T1000 (cell line): ENCODE results near the gene IER5.
"Not testable (repeated sequence)": the region's sequence is repeated elsewhere in the genome, so short reads cannot be mapped to it uniquely, and the experiment has no call there.

Source experiments
- DNase-seq: peaks from one replicate; lab custom pipeline; 2025; ENCODE audit warnings: mixed read lengths; lab: John Stamatoyannopoulos, UW

Gene IER5

DNA sequence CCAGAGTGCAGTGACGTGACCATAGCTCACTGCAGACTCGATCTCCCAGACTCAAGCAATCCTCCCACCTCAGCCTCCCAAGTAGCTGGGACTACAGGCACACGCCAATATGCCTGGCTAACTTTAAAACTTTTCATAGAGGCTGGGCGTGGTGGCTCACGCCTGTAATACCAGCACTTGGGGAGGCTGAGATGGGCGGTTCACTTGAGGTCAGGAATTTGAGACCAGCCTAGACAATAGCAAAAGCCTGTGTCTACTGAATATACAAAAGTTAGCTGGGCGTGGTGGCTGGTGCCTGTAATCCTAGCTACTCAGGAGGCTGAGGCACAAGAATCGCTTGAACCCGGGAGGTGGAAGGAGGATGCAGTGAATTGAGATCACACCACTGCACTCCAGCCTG, 27.5 kb downstream of the IER5 start:
- not testable (repeated sequence) for DNase-seq

DNA sequence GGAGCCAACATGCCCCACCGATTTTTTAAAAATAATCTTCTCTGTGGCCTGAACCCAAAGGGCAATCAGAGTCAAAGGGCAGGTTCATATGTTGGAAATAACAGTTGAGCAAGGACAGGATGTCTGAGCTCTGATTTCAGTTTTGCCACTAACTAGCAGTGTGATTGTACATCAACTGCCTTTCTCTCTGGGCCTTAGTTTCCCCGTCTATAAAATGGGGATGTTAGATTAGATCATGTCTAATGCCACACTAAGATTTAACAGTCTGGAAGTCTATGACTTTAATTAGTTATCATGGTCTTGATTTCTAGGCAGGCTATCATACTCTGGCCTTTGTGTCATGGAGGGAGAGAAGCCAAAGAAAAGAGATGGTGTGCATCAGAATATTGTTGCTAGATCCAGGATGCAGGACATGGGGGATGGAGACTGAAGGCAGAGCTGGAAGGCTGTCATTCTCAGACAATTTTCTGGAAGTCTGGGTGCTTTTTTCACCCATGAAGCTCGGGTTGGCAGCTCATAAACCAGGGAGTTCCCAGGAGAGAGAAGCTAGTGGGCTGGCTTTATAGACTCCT, 28.4 kb downstream of the IER5 start:
- DNase-seq = no peak

DNA sequence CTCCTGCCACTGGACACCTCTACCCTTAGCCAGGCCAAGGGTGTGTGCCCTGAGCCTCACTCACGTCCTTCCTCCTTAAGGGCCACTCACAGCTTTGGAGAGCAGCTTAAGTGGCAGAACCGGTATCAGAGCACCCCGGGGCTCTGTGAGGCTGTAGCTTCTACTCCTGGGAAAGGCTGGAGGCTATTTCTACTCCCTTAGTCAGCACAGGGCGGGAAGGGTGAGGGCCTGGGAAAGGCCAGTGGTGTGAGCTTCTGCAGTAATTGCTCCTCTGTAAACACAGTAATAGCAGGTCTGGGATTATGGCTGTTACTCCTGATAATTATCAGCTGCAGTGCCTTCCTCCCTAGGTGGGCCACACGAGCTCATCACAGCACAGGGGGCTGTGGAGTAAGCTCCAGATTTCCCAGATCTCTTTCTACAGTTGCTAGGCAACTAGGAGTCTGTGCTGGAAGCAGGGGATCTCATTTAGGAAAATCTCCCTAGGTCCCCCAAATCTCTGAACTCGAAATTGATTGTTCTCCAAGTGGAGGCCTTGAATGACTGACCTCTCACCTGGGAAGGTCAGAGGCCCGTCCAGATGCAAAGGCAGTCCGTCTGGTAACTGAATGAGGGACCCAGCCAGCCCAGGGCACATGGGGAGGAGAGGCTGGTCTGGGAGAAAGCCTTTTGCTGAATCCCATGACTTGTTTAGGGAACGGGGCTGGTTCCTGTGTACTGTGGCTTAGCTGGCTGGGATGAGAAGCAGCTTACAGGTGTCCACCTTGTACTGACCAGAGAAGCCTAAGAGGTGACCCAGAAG, 29.3 kb downstream of the IER5 start:
- DNase-seq = no peak

DNA sequence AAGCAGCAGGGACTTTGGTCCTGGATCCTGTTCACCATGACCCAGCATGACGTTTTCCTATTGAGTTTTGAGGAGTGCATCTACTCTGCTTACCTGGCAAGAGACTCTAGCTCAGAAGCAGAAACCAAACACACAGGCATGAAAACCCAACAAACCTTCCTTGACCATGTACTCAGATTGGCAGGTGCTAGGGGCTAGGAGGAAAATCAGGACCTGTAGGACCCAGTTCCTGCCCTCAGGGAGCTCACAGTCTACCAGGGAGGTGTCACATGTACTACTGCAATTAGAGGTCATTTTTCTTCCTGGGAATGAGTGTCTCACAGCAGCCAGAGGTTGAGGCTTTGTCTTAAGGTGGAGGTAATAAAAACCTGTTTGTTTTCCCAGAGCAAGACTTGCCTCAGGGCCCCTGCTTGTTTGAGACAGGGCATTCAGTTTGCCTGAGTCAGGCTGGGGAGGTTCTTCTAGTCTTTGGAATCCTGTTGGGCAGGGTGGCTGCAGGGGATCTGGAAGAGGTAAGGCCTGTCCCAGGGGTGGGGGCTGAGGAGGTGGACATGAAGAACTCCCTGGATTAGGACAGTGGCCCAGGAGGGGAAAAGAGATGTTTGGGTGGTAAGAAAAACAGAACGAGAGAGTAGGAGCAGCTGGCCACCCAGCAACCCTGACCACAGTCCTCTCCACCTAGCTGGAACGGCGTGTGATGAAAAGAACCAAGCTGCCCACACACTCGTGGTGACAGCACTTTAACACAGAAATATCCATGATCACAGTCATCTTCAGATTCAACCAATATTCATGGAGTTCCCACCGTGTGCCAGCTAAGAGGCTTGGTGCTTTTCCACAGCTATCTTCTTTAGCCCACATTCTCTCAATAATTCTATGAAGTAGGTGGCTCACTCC, 30.8 kb downstream of the IER5 start:
- peak; percentile 67 for DNase-seq

DNA sequence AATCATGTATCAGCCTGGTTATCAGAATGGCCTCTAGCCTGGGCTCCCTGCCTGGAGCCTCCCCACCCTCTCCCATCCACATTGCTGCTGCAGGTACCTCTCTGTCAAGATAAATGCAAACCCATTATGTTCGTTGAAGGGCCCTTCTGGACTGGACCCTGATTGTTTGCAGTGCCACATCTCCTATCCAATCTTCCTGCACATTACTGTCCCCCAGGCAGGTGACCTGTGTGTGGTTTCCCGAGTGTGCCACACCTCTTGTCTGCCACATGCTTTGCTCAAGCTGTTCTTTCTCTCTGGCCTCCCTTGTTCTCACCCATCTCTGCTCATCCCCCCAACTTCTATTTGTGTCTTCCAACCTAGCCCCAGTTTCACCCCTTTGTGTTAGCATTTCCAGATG, 32.4 kb downstream of the IER5 start:
- DNase-seq = no peak

DNA sequence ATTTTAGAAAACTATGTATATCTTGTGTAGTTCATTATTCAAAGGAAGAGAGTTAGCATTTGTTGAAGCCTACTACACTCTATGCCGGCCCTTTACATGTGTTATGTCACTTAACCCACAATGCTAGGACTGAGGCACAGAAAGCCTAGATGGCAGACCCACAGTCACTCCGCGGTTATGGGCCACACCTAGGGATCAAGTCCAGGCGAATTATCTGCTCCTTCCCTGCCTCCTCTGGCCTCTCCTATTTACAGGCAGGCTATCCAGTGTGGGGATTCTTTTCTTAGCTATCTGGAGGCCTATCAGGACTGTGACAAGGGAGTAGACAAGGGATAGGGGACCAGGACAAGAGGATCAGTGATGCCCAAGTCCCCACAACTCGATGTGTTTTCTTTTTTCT, 33.0 kb downstream of the IER5 start:
- DNase-seq = no peak

DNA sequence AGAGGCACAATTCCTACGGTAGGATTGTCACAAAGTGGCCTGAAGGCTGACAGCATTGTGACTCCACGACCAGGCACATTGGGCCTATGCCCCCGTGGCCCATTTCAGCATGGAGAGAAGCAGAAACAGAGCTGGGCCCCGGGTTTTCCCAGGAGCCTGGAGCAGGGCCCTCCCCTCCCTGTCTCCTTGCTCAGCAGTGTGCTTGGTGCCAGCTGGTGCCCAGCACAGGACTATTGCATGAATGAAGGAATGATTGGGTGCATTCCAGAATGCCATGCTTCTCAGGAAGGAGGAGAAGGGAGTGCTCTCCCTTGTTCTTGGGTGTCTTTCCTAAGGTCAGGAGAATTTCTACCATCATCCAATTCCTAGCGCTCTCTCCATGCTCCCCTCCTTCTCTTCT, 33.7 kb downstream of the IER5 start:
- no peak for DNase-seq

DNA sequence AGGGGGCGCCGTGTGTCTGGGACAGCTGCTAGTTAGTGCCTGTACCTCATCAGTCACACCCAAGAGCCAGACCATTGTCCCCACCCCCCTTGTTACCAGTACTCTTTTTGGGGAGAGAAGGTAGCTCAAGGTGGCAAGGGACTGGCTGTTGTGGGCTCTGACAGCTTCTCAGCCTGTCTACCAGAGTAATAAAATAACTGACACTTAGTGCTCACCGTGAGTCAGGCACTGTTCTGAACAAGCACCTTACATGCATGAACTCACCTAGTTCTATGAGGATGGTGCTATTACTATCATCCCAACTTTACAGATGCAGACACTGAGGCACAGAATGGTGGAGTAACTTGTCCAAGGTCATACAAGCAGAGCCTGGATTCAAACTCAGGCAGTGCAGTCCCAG, 34.7 kb downstream of the IER5 start:
- no peak for DNase-seq

DNA sequence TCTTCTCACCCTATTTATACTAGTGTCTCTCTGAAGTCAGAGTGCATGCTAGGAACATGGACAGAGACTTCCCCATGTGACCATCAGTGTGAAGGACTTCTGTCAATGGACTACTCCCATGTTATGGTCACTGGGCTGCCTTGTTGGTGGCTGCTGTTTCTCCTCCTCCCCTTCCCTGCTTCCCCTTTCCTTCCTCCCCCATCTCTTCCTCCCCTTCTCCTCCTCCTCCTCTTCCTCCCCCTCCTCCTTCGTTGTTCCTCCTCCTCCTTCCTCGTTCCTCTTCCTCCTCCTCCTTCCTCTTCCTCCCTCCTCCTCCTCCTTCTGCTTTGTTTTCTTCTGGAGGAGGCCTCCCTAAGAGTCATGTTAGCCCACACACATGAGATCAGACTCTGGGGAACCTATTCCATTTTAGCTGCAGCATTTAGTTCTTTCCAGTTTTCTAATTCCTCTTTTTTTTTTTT, 35.8 kb downstream of the IER5 start:
- DNase-seq = no peak

DNA sequence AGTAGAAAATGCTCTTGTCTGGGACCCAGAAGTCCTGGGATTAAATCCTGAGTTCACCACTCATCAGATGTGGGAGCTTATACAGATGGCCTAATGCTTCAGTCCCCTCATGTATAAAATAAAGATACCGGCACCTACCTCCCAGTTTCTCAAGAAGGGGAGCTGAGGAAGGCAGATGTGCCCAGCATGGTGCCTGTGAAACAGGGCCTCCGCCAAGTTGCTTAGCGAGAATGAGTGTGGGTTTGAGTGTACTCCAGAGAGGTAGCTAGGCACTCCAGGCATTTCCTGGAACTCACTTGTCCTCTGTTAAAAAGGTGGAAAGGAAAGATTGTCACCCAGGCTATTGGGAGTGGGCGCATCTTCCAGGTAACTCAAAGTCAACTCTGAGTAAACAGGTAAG, 37.8 kb downstream of the IER5 start:
- DNase-seq = no peak

DNA sequence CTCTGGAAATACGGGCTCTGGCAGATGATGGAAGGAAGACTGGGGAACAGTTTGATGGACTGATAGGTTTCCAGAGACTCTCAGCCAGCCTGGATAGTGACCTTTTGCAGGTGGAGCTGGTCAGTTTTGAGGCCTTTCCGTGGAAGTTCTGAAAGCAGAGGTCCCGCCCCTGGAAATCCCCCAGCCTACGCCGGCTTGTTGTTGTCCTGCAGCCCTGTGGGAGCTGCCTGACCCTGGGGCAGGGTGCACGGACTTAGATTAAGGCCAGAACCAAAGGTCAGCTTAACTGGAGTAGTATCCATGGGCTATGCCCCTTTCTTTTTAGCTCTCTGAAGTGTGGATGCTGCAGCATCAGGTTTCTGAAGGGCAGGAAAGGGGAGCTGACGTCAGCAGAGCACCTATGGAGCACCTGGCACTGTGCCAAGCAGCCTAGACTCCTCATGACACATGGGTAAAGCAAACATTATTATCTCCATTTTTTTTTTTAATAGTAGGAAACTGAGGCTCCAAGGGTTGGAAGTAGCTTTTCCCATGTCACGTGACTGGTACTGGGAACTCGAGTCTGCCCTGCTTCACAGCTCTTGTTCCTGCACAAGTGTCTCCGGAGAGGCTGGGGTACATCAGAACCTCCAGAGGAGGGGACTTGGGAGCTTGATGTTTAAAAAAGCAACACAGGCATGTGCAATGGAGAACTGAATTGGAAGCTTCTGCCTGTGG, 38.5 kb downstream of the IER5 start:
- DNase-seq = no peak

DNA sequence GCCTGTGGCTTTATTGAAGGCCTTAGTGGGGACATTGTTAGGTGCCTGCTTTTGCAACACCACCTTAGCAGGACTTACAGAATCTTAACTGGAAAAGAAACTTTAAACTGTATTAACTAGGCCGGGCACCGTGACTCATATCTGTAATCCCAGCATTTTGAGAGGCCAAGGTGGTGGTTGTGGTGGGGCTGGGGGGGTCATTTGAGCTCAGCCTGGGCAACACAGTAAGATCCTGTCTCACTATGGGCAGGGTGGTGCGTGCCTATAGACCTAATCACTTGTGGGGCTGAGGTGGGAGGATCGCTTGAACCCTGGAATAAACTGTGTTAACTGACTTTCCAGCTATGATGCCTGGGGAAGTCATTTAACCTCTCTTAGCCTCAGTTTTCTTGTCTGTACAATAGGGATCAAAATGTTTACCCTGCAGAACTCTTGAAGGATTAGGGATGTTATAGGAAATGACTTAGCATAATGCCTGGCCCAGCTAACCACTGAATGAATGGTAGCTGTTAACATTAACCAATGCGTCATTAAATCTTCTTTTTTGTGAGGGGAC, 39.5 kb downstream of the IER5 start:
- DNase-seq = no peak

DNA sequence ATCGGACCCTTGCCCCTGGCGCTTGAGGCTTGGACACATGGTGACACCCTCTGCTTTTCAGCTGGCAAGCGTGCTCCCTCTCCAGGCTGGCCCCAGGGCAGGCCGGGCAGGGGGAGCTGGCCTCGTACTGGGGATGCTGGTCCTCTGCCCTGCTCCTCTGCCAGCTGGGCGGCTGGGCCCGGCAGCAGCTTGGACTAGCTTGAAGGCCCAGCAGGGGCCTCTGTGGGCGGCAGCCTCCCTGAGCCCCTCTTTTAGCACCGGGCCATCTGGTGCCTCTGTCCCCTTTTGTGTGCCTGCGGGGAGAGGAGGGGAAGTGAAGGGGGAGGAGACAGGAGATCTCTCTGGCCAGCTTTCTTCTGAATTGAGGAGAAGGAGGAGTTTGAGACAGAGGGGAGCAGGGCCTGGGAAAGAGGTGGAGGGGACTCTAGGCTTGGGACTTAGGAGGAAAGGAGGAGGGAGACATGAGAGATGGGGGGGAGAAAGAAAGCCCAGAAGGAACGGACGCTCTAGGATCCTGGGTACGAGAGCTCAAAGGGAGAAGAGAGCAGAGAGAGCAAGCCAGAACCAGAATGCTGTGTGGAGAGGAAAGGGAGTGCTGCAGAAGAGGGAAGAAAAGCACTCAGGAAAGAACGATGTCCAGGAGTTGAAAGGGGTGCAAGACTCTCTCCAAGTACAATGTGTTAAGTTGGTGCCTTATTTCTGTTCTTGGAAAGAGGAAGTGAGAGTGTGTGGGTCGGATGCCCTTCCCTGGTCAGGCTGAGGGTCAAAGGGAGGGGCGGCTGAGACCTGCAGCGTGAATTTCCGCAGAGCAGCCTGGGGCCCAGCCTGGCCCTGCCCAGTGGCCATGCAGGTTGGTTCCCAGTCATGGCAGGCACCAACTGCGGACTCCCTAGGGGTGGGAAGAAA, 40.3 kb downstream of the IER5 start:
- no peak for DNase-seq

DNA sequence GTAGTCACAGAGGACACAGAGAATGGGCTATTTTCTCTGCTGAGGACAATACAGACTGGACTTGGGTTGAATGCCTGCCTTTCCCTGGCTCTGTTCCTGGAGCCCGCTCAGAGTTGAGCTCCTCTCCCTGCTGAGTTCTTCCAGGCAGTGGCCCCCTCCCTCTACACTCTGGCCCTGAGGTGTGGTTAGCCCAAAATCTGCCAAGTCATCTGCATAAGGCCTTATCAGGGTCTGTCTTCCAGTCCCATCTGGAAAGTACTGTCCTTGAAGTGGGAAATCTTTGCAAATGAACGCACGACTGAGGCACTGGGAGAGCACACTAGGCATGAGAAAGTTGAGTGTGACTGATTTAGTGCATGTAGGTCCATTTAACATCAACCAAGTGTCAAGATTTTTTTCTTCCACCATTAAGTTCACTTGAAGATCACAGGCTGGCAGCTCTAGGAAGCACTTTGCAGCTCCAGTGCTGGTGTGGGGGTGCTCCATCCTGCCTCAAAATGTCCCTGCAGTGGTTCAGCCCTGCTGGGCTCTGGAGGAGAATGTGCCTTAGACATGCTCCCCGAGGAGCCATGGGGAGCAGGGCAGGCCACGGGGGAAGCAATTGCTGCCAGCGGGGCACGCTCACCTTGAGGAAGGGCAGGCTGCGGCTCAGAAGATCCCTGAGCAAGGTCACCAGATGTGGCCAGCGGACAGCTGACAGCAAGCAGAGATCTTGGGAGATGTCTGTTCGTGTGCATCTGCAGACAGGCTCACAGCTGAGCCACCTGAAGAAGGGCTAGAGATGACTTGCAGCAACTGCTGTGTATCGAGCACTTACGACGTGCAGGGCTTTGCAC, 41.5 kb downstream of the IER5 start:
- DNase-seq = no peak

DNA sequence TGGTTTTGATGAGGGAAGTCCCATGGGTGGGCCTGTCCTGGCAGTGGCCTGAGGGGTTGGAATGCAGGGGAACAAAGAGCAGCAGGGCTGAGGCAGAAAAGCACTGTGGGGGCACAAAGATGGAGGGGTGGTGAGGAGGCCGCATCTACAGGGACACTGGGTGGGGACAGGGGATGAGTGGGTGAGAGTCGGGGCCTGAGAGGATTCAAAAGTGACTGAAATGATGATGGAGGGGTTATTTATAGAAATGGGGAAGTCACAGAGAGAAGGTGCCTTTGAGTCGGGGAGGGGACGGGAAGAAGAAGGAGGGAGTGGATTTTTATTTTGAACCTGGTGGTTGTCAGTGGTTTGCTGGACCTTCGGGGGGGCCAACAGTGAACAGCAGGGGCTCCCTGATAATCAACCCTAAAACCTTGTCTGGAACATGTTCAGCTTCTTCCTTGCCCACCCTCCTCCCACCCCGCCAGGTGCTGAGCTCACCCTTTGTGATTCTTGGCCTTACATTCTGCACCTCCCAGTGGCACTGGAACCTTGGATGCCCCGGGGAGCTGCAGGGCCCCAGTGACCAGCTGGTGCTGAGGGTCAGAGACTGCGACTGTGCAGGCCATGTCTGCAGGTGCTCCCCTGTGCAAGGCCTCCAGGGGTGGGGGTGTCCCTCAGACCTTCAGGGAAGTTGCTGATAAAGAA, 42.9 kb downstream of the IER5 start:
- no peak for DNase-seq

DNA sequence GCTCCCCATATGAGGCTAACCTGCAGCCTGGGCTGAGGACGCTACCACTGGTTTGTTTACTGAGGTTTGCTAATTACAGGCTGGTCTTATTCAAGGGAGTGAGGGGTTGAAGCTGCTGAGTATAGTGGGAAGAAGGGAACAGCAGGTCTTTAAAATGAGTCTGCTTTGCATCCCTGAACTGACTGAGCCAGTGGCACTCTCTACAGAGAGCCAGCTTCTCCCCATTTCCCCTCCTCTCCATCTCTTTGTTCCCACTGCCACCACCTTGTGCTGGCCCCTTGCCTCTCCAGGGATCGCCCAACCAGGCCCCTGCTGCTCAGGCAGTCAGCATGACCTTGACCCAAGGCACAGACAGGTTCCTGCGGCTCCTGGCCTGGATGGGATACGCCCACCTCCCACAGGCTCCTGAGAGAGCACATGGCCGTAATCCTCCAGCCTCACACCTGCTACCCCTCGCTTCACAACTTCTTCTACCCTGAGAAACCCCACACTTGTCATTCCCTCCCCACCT, 45.0 kb downstream of the IER5 start:
- no peak for DNase-seq

DNA sequence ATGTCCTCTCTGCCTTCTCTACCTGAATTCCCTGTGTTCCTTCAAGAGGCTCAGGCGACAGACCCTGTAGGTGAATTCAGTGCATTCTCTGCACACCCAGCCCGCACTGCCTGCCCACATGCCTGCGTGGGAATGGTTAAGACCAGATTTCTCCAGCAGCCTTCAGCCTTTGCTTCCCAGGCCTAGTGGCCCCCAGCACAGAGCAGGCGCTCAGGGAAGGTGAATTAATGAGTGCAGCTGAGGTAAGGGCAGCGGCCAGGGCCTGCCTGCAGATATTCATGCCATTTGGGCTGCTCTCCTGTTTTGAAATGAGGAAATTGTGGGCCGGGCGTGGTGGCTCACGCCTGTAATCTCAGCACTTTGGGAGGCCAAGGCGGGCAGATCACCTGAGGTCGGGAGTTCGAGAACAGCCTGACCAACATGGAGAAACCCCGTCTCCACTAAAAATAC, 45.5 kb downstream of the IER5 start:
- no peak for DNase-seq

DNA sequence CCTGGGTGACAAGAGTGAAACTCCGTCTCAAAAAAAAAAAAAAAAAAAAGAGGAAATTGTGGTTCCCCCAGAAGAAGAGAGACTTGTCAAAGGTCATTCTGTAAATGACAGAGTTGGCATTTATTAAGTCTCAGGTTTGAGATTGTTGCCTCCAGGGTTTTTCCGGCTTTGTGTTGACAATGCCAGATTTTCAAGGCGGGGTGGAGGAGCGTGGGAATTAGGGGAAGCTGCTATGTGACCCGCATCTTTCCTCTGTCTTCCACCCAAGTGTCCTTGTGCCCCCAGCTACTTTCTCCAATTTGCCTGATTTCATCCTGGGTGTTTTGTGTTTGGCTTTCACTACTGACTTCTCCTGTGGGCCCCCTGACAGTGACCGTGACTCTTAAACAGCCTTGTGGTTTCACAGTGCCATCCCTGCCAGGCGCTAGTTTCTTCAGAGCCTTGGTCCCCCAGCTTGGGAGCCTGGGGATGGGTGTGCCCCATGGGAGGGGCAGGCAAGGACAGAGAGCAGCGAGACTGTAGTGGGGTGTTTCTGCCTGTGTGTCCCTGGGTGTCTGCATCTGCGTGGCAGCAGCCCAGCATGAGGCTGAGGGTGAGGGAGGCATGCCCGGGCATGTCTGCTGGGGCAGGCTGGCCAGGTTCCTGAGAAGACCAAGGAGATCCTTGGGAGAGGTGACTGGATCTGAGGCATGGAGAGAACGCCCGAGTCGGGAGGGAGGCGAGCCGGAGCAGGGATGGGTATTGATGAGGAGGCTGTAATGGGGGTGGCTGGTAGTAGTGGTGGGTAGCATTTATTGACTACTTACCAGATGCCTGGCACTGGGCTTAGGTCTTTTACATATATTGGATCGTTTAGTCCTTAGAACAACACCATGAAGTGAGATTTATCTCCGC, 46.3 kb downstream of the IER5 start:
- DNase-seq = peak; percentile 65
